Fibroblast of peridontal ligament (primary cell): Measurements from ENCODE around the gene PDGFB.
A peak's percentile ranks its signal among the peaks of the same experiment; 100 is the strongest.

Experiments used
- DNase-seq: peaks from one replicate; pipeline ENCODE4 v3.0.0-alpha.2; 2010; ENCODE audit errors: extremely low read depth

Gene PDGFB

GRCh38 chr22:39276440-39277141 lies 31.8 kb upstream of the PDGFB start:
- DNase-seq, result no peak

GRCh38 chr22:39275814-39276439 lies 31.1 kb upstream of the PDGFB start:
- DNase-seq, result no peak

- DNase-seq, result no peak
Observed at GRCh38 chr22:39273950-39274887, 29.4 kb upstream of the PDGFB start.

- DNase-seq, result no peak
Observed at GRCh38 chr22:39270792-39271191, 26.0 kb upstream of the PDGFB start.

- DNase-seq, result no peak
Observed at GRCh38 chr22:39270280-39270679, 25.5 kb upstream of the PDGFB start.

GRCh38 chr22:39269095-39269790 lies 24.5 kb upstream of the PDGFB start:
- DNase-seq, result no peak

GRCh38 chr22:39268645-39269044 lies 23.9 kb upstream of the PDGFB start:
- no peak for DNase-seq

GRCh38 chr22:39267974-39268373 lies 23.2 kb upstream of the PDGFB start:
- no peak for DNase-seq

- DNase-seq, result peak; percentile 23
Observed at GRCh38 chr22:39266398-39267030, 21.7 kb upstream of the PDGFB start.

GRCh38 chr22:39265143-39265886 lies 20.5 kb upstream of the PDGFB start:
- DNase-seq, result no peak

- DNase-seq, result no peak
Observed at GRCh38 chr22:39264349-39265038, 19.7 kb upstream of the PDGFB start.

GRCh38 chr22:39263626-39264348 lies 19.0 kb upstream of the PDGFB start:
- no peak for DNase-seq

- DNase-seq, result no peak
Observed at GRCh38 chr22:39259666-39260065, 14.9 kb upstream of the PDGFB start.

- no peak for DNase-seq
Observed at GRCh38 chr22:39257901-39258475, 13.2 kb upstream of the PDGFB start.

- DNase-seq, result no peak
Observed at GRCh38 chr22:39256979-39257378, 12.2 kb upstream of the PDGFB start.

GRCh38 chr22:39256186-39256552 lies 11.4 kb upstream of the PDGFB start:
- DNase-seq, result no peak

GRCh38 chr22:39255449-39256185 lies 10.8 kb upstream of the PDGFB start:
- no peak for DNase-seq

GRCh38 chr22:39254789-39255298 lies 10.1 kb upstream of the PDGFB start:
- DNase-seq, result peak; percentile 15
